ENCODE data around the gene ITGA1. TPM values are rescaled to one million over a fixed set of nuclear protein-coding genes. Genes with fewer than 3 reads are reported as not detected.
A peak's percentile ranks its signal among the peaks of the same experiment; 100 is the strongest.

The ITGA1 gene
- total RNA-seq, 1 donor = 104 TPM

DNA sequence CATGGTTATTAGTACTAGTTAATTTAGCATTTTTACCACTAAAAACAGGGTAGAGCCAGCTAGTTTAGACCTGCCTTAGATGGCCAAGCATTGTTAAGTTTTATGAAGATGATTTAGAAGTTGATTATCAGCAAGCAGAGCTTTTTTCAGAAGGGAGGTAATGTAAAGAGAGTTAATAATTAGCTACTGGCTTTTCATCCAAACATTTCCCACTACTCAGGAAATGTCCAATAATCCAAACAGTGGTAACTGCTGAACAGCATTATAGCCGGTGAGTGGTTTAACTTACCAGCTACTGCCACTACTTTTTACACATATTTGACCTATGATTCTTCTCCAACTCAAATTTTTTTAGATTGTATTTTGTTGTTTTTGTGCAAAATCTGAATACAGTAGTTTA lies 1.7 kb downstream of the ITGA1 start:
- peak overlapping the region; percentile 83 for H3K4me3 ChIP-seq (ENCODE audit: low read depth, low read length)
- DNase-seq (ENCODE audit: low read depth) = no peak
- TF ChIP-seq CTCF (IDR thresholded peaks at IDR 0.05; ENCODE audit: insufficient read depth, low read depth, low read length) = no peak

GRCh38 chr5:52789851-52790250 lies 2.1 kb downstream of the ITGA1 start:
- no peak for DNase-seq (ENCODE audit: low read depth)
- TF ChIP-seq CTCF (IDR thresholded peaks at IDR 0.05; ENCODE audit: insufficient read depth, low read depth, low read length) = no peak
- H3K4me3 ChIP-seq (ENCODE audit: low read depth, low read length) = peak overlapping the region; percentile 83

GRCh38 chr5:52791366-52791765 lies 3.6 kb downstream of the ITGA1 start:
- no peak for TF ChIP-seq CTCF (IDR thresholded peaks at IDR 0.05; ENCODE audit: insufficient read depth, low read depth, low read length)
- no peak overlapping the region for H3K4me3 ChIP-seq (ENCODE audit: low read depth, low read length)
- DNase-seq (ENCODE audit: low read depth) = no peak

DNA sequence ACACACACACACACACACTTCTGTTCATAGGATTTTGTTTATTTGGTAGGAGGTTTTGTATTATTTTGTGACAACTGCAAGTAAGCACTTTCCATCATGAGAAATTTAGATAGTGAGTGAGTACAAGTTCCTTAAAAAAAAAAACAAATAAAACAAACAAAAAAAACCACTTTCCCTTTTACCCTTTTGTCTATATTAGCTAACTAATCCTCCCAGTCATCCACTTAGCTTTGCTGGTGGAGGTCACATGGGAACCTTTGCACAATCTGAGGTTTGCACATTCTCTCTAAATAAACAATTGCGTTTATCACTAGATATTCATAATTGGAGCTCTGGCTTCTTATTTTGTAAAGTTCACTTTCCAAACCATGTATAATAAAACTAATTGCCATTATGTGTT lies 6.8 kb downstream of the ITGA1 start:
- H3K4me3 ChIP-seq (ENCODE audit: low read depth, low read length) = no peak overlapping the region
- peak; percentile 79 for DNase-seq (ENCODE audit: low read depth)
- no peak for TF ChIP-seq CTCF (IDR thresholded peaks at IDR 0.05; ENCODE audit: insufficient read depth, low read depth, low read length)

- H3K4me3 ChIP-seq (ENCODE audit: low read depth, low read length) = no peak overlapping the region
- DNase-seq (ENCODE audit: low read depth) = no peak
- TF ChIP-seq CTCF (IDR thresholded peaks at IDR 0.05; ENCODE audit: insufficient read depth, low read depth, low read length) = no peak
Measured at GRCh38 chr5:52796031-52796430, 8.3 kb downstream of the ITGA1 start.

DNA sequence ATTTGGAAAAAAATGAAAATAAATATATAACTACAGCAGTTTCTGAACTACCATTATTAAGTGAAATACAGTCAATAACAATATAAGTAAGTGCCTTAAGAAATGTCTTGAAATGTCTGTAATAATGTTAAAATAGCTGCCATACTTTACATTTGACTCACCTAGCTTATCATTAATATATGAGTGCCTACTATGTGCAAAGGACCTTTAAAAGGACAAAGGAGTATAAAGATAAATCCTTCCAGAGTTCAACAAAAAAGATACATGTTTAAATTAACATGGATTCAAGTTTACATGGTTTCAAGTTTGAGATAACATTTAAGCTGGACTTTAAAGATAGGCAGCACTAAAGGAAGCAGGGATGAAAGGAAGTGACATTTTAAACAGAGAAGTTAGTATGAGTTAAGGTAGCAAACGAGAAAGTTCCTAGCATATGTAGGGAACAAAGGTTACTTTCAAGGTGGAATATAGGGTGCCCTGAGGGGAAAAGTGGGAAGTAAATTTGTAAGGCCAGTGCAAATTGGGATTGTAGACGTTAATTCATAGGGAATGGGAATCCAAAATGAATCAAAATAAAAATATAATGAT lies 8.9 kb downstream of the ITGA1 start:
- no peak for TF ChIP-seq CTCF (IDR thresholded peaks at IDR 0.05; ENCODE audit: insufficient read depth, low read depth, low read length)
- H3K4me3 ChIP-seq (ENCODE audit: low read depth, low read length) = no peak overlapping the region
- no peak for DNase-seq (ENCODE audit: low read depth)

DNA sequence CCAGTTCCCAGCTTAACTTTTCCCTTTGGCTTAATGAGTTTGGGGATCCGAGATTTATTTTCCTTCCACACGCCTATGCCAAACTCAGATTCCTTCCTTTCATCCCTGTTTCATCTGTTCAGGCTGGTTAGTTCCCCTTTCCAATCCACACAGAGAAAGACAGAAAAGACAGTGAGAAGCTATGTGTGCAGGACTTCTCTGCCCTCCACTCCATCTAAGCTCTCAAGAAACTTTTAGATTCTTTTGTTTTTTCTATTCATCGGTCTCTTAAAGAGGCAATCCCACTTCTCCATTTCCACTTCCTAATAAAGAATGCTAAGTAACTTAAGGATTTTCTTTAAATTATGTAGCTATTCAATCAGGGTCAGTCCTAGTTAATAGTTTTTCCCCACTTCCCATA lies 11.2 kb downstream of the ITGA1 start:
- peak overlapping the region; percentile 76 for H3K4me3 ChIP-seq (ENCODE audit: low read depth, low read length)
- TF ChIP-seq CTCF (IDR thresholded peaks at IDR 0.05; ENCODE audit: insufficient read depth, low read depth, low read length) = no peak

More for the DNA sequence above, 11.2 kb downstream of the ITGA1 start:
- no peak for DNase-seq (ENCODE audit: low read depth)

All from fibroblast of villous mesenchyme (primary cell).